Astrocyte (in vitro differentiated cells and primary cell): ENCODE measurements around the gene PHF8. TPM values are rescaled to one million over a fixed set of nuclear protein-coding genes. Genes with fewer than 3 reads are reported as not detected.

Source experiments
- DNase-seq: peaks from one replicate; pipeline ENCODE4 v3.0.0-alpha.2; 2010; ENCODE audit warnings: low read depth
- FAIRE-seq: peaks from 2 replicates; lab custom pipeline; 2011; peaks lifted over from hg19 to GRCh38; lab: Jason Lieb, UNC
- H2AFZ ChIP-seq: 2 replicates; pipeline ENCODE4 v1.6.0; 2012; ENCODE audit warnings: low read depth, low read length, inconsistent platforms
- H3K27ac ChIP-seq: 2 replicates; pipeline ENCODE4 v1.5.1; 2011; ENCODE audit warnings: low read depth, low read length, inconsistent platforms
- H3K27me3 ChIP-seq: 2 replicates; pipeline ENCODE4 v1.6.0; 2011; ENCODE audit warnings: low read length, inconsistent platforms; ENCODE audit not compliant: insufficient read depth
- H3K36me3 ChIP-seq: 2 replicates; pipeline ENCODE4 v1.5.1; 2011; ENCODE audit warnings: low read length, inconsistent platforms; ENCODE audit not compliant: insufficient read depth
- H3K4me1 ChIP-seq: 2 replicates; pipeline ENCODE4 v1.5.1; 2011; ENCODE audit warnings: low read length, inconsistent platforms; ENCODE audit not compliant: insufficient read depth
- H3K4me2 ChIP-seq: 2 replicates; pipeline ENCODE4 v1.6.0; 2012; ENCODE audit warnings: low read length, inconsistent platforms
- H3K4me3 ChIP-seq: 2 replicates; pipeline ENCODE4 v1.5.1; 2011; ENCODE audit warnings: low read depth, mild to moderate bottlenecking, low read length, inconsistent platforms; ENCODE audit not compliant: insufficient read depth
- H3K79me2 ChIP-seq: 2 replicates; pipeline ENCODE4 v1.6.0; 2012; ENCODE audit warnings: mild to moderate bottlenecking, low read length, inconsistent platforms; ENCODE audit not compliant: insufficient read depth
- H3K9ac ChIP-seq: 2 replicates; pipeline ENCODE4 v1.6.0; 2012; ENCODE audit warnings: mild to moderate bottlenecking, low read length, inconsistent platforms
- H3K9me3 ChIP-seq: 2 replicates; pipeline ENCODE4 v1.5.1; 2012; ENCODE audit warnings: low read depth, mild to moderate bottlenecking, low read length, inconsistent platforms; ENCODE audit not compliant: insufficient read depth
- H4K20me1 ChIP-seq: 2 replicates; pipeline ENCODE4 v1.6.0; 2012; ENCODE audit warnings: low read length, inconsistent platforms; ENCODE audit not compliant: insufficient read depth
- H3K27ac Mint-ChIP-seq: one replicate; pipeline ENCODE4 v1.8.0; 2021; ENCODE audit warnings: mild to moderate bottlenecking, mixed read lengths; ENCODE audit not compliant: unreplicated experiment
- H3K27me3 Mint-ChIP-seq: one replicate; pipeline ENCODE4 v1.8.0; 2021; ENCODE audit warnings: low read depth, mixed read lengths; ENCODE audit not compliant: unreplicated experiment
- H3K36me3 Mint-ChIP-seq: one replicate; pipeline ENCODE4 v1.8.0; 2021; ENCODE audit warnings: low read depth, mixed read lengths; ENCODE audit not compliant: unreplicated experiment
- H3K4me1 Mint-ChIP-seq: one replicate; pipeline ENCODE4 v1.8.0; 2021; ENCODE audit warnings: low read depth, mixed read lengths; ENCODE audit not compliant: unreplicated experiment
- H3K4me3 Mint-ChIP-seq: one replicate; pipeline ENCODE4 v1.8.0; 2021; ENCODE audit warnings: mild to moderate bottlenecking, moderate library complexity, mixed read lengths; ENCODE audit not compliant: unreplicated experiment
- H3K9me3 Mint-ChIP-seq: one replicate; pipeline ENCODE4 v1.8.0; 2021; ENCODE audit warnings: mild to moderate bottlenecking, mixed read lengths; ENCODE audit not compliant: unreplicated experiment
- EZH2 ChIP-seq: IDR thresholded peaks from 2 replicates; pipeline ENCODE4 v1.6.1; 2012; ENCODE audit warnings: mild to moderate bottlenecking, low read length, inconsistent platforms; ENCODE audit not compliant: insufficient read depth
- total RNA-seq: library from RNA; stranded (reverse); gene quantifications from 2 replicates; pipeline ENCODE4 v1.2.1, GENCODE V29; 2021
- TF ChIP-seq, protein P1 (sequence below): IDR thresholded peaks from 2 replicates; pipeline ENCODE4 v1.5.1; 2011; ENCODE audit warnings: low read depth, mild to moderate bottlenecking, inconsistent platforms, low read length, moderate library complexity; ENCODE audit not compliant: insufficient read depth

PHF8 gene
- total RNA-seq, 1 donor from 2014 or later, result 19.8 TPM

DNA sequence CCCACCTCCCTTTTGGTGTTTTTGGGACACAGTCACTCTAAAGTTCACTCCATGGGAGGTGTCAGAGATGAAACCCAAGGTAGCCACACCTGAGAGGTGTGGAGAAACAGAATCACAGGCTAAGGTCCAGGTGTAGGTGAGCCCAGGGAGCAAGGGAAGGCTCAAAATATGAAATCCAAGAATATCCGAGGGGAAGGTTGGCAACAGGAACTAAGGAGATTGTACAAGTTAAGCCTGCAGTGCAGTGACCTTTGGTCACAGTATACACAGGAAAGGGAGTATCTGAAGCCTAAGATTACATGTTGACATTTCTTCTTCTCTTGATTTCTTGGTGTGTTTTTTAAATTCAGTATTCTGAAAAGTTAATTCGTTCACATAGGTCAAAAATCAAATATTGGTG is 46.5 kb downstream of the PHF8 start:
- Mint-ChIP-seq H3K4me1 (no peaks in the 10 kb centered on the region), H3K4me3 (no peak overlapping the region), H3K27ac (no peak overlapping the region), H3K9me3 (no peaks in the 10 kb centered on the region), H3K36me3 (peaks cover 4% of the 10 kb centered on the region), H3K27me3 (no peaks in the 10 kb centered on the region)
- no peak for TF ChIP-seq EZH2
- TF ChIP-seq, protein P1, sequence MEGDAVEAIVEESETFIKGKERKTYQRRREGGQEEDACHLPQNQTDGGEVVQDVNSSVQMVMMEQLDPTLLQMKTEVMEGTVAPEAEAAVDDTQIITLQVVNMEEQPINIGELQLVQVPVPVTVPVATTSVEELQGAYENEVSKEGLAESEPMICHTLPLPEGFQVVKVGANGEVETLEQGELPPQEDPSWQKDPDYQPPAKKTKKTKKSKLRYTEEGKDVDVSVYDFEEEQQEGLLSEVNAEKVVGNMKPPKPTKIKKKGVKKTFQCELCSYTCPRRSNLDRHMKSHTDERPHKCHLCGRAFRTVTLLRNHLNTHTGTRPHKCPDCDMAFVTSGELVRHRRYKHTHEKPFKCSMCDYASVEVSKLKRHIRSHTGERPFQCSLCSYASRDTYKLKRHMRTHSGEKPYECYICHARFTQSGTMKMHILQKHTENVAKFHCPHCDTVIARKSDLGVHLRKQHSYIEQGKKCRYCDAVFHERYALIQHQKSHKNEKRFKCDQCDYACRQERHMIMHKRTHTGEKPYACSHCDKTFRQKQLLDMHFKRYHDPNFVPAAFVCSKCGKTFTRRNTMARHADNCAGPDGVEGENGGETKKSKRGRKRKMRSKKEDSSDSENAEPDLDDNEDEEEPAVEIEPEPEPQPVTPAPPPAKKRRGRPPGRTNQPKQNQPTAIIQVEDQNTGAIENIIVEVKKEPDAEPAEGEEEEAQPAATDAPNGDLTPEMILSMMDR, result no peak
- no peak for DNase-seq
- no peak overlapping the region for H3K27ac ChIP-seq
- H3K36me3 ChIP-seq, result peaks cover 11% of the 10 kb centered on the region
- H3K27me3 ChIP-seq, result no peaks in the 10 kb centered on the region
- H3K9ac ChIP-seq, result no peak overlapping the region
- H3K4me2 ChIP-seq, result no peak overlapping the region
- no peaks in the 10 kb centered on the region for H3K4me1 ChIP-seq
- no peak overlapping the region for H2AFZ ChIP-seq
- peak; percentile 92 for FAIRE-seq
- no peaks in the 10 kb centered on the region for H4K20me1 ChIP-seq
- H3K9me3 ChIP-seq, result no peaks in the 10 kb centered on the region
- no peaks in the 10 kb centered on the region for H3K79me2 ChIP-seq
- no peak overlapping the region for H3K4me3 ChIP-seq

GRCh38 chrX:53992589-53992988 is 51.7 kb downstream of the PHF8 start:
- no peaks in the 10 kb centered on the region for H3K4me1 ChIP-seq
- no peak overlapping the region for H3K4me3 ChIP-seq
- no peaks in the 10 kb centered on the region for H3K79me2 ChIP-seq
- no peaks in the 10 kb centered on the region for H4K20me1 ChIP-seq
- Mint-ChIP-seq H3K27ac (peak overlapping the region; percentile 34), H3K36me3 (peaks cover 11% of the 10 kb centered on the region), H3K9me3 (no peaks in the 10 kb centered on the region), H3K4me3 (no peak overlapping the region), H3K4me1 (no peaks in the 10 kb centered on the region), H3K27me3 (no peaks in the 10 kb centered on the region)
- H3K4me2 ChIP-seq, result no peak overlapping the region
- H3K27me3 ChIP-seq, result no peaks in the 10 kb centered on the region
- H3K9me3 ChIP-seq, result no peaks in the 10 kb centered on the region
- FAIRE-seq (peak; percentile 29), DNase-seq (no peak)
- no peak overlapping the region for H3K9ac ChIP-seq
- TF ChIP-seq, protein P1, result no peak
- TF ChIP-seq EZH2, result no peak
- H3K36me3 ChIP-seq, result peaks cover 6% of the 10 kb centered on the region
- no peak overlapping the region for H2AFZ ChIP-seq
- H3K27ac ChIP-seq, result no peak overlapping the region

DNA sequence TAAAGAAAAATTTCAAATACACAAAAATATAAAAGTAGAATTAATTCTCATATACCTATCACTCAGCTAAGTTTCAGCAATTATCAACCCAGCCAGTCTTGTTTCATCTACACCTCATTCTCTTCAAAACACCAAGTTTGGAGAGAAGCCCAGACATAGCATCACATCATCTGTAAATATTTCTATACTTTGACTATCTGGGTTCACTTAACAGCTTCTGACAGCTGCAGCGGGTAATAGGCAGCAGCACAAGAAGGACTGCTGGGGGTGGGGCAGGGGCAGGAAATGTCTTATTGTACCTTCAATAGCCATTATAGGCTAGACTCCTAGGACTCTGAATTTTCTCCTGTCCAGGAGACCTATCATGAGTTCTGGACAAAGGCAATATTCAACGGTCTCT is 54.1 kb downstream of the PHF8 start:
- H3K27ac ChIP-seq, result no peak overlapping the region
- no peaks in the 10 kb centered on the region for H4K20me1 ChIP-seq
- no peak overlapping the region for H3K4me2 ChIP-seq
- Mint-ChIP-seq H3K4me1 (no peaks in the 10 kb centered on the region), H3K36me3 (peaks cover 9% of the 10 kb centered on the region), H3K27ac (no peak overlapping the region), H3K27me3 (no peaks in the 10 kb centered on the region), H3K9me3 (no peaks in the 10 kb centered on the region), H3K4me3 (no peak overlapping the region)
- H3K27me3 ChIP-seq, result no peaks in the 10 kb centered on the region
- no peak overlapping the region for H3K4me3 ChIP-seq
- H2AFZ ChIP-seq, result no peak overlapping the region
- peaks cover 2% of the 10 kb centered on the region for H3K36me3 ChIP-seq
- no peaks in the 10 kb centered on the region for H3K4me1 ChIP-seq
- DNase-seq (no peak), FAIRE-seq (no peak)
- no peaks in the 10 kb centered on the region for H3K79me2 ChIP-seq
- no peak overlapping the region for H3K9ac ChIP-seq
- H3K9me3 ChIP-seq, result no peaks in the 10 kb centered on the region
- TF ChIP-seq, protein P1, result no peak
- no peak for TF ChIP-seq EZH2
